Stimulated activated CD4-positive, alpha-beta T cell treated with anti-CD3 and anti-CD28 coated beads, Interleukin-2, amount 100 ng/mL, for 4 hours (primary cell): ENCODE measurements around the gene TGFBI.

Source experiments
- DNase-seq: peaks from one replicate; pipeline ENCODE4 v3.0.0-alpha.2; 2020; ENCODE audit warnings: low read depth

TGFBI gene

GRCh38 chr5:136094189-136094912 is 65.6 kb downstream of the TGFBI start:
- no peak for DNase-seq

GRCh38 chr5:136094913-136095641 is 66.3 kb downstream of the TGFBI start:
- no peak for DNase-seq

- DNase-seq = no peak
Measured at GRCh38 chr5:136098176-136098575, 69.4 kb downstream of the TGFBI start.

- DNase-seq = no peak
Measured at GRCh38 chr5:136099870-136100269, 71.1 kb downstream of the TGFBI start.

GRCh38 chr5:136101884-136102283 is 73.1 kb downstream of the TGFBI start:
- no peak for DNase-seq

GRCh38 chr5:136103118-136103517 is 74.3 kb downstream of the TGFBI start:
- no peak for DNase-seq

- DNase-seq = no peak
Measured at GRCh38 chr5:136104306-136104965, 75.6 kb downstream of the TGFBI start.

GRCh38 chr5:136106351-136107031 is 77.7 kb downstream of the TGFBI start:
- DNase-seq = no peak

- DNase-seq = no peak
Measured at GRCh38 chr5:136108180-136108611, 79.4 kb downstream of the TGFBI start.

- no peak for DNase-seq
Measured at GRCh38 chr5:136108766-136109165, 80.0 kb downstream of the TGFBI start.

GRCh38 chr5:136109453-136110135 is 80.8 kb downstream of the TGFBI start:
- DNase-seq = no peak
